CD4-positive, CD25-positive, alpha-beta regulatory T cell (primary cell): ENCODE data around the gene LMTK3. TPM values are rescaled to one million over a fixed set of nuclear protein-coding genes. Genes with fewer than 3 reads are reported as not detected.
"Not testable (repeated sequence)": the region's sequence is repeated elsewhere in the genome, so short reads cannot be mapped to it uniquely, and the experiment has no call there.

Experiments used
- ATAC-seq, 2 donors: fragments of 150-1000 bp; cut with Tn5 transposase; one replicate each; pipeline ENCODE4 v1.10.0; 2021; ENCODE audit warnings: low read depth in 2 of 2, moderate number of reproducible peaks in 2 of 2, moderate library complexity in 1 of 2
- DNase-seq, 3 donors: peaks; one replicate each; pipeline versions ENCODE4 v3.0.0 to v3.0.0-alpha.2; 2012 to 2022; ENCODE audit warnings: mixed read lengths in 1 of 3
- H3K27ac ChIP-seq: one replicate; pipeline ENCODE4 v1.7.0; 2013; ENCODE audit warnings: mild to moderate bottlenecking, low read length; ENCODE audit not compliant: insufficient read depth, poor library complexity, severe bottlenecking
- H3K27me3 ChIP-seq: one replicate; pipeline ENCODE4 v1.7.0; 2013; ENCODE audit warnings: low read length; ENCODE audit not compliant: control insufficient read depth, insufficient read depth
- H3K36me3 ChIP-seq: one replicate; pipeline ENCODE4 v1.7.0; 2013; ENCODE audit warnings: mild to moderate bottlenecking, low read length, moderate library complexity; ENCODE audit not compliant: control insufficient read depth, insufficient read depth
- H3K4me1 ChIP-seq: 2 replicates; pipeline ENCODE4 v1.7.0; 2013; ENCODE audit warnings: mild to moderate bottlenecking, low read length; ENCODE audit not compliant: insufficient read depth, control insufficient read depth, poor library complexity, severe bottlenecking
- H3K4me3 ChIP-seq: one replicate; pipeline ENCODE4 v1.7.0; 2013; ENCODE audit warnings: low read depth, mild to moderate bottlenecking, low read length, moderate library complexity
- H3K9me3 ChIP-seq, 2 experiments: 1 replicate in 1 of 2; 2 replicates in 1 of 2; pipeline ENCODE4 v1.7.0; 2013; ENCODE audit warnings: low read length in 2 of 2, mild to moderate bottlenecking in 1 of 2, moderate library complexity in 1 of 2; ENCODE audit not compliant: control insufficient read depth in 2 of 2
- H3K27ac Mint-ChIP-seq, 3 donors: one replicate each; pipeline ENCODE4 v1.8.0; 2020 to 2022; ENCODE audit warnings: mild to moderate bottlenecking in 3 of 3, mixed read lengths in 3 of 3, moderate library complexity in 2 of 3
- H3K27me3 Mint-ChIP-seq: one replicate; pipeline ENCODE4 v1.8.0; 2022; ENCODE audit warnings: mild to moderate bottlenecking, mixed read lengths
- H3K36me3 Mint-ChIP-seq: one replicate; pipeline ENCODE4 v1.8.0; 2020; ENCODE audit warnings: mixed read lengths
- H3K4me1 Mint-ChIP-seq, 4 donors: one replicate each; pipeline ENCODE4 v1.8.0; 2020 to 2022; ENCODE audit warnings: mixed read lengths in 4 of 4, mild to moderate bottlenecking in 1 of 4
- H3K4me3 Mint-ChIP-seq, 4 donors: one replicate each; pipeline ENCODE4 v1.8.0; 2020 to 2022; ENCODE audit warnings: mild to moderate bottlenecking in 4 of 4, mixed read lengths in 4 of 4, moderate library complexity in 3 of 4
- H3K9me3 Mint-ChIP-seq, 7 donors: one replicate each; pipeline ENCODE4 v1.8.0; 2020 to 2022; ENCODE audit warnings: mixed read lengths in 7 of 7, mild to moderate bottlenecking in 3 of 7, moderate library complexity in 2 of 7
- polyA plus RNA-seq, 4 donors: library from polyadenylated mRNA; unstranded; fragments of 300-500 nt; fragmentation: Illumina TruSeq; gene quantifications; one replicate each; pipeline ENCODE4 v1.2.3, GENCODE V29; 2021
- total RNA-seq: library from RNA; stranded (reverse); gene quantifications from one replicate; pipeline ENCODE4 v1.2.3, GENCODE V29; 2022

The LMTK3 gene
- total and polyA plus RNA-seq, 5 donors from 2014 or later = 6.3 TPM; not detected in 4

DNA sequence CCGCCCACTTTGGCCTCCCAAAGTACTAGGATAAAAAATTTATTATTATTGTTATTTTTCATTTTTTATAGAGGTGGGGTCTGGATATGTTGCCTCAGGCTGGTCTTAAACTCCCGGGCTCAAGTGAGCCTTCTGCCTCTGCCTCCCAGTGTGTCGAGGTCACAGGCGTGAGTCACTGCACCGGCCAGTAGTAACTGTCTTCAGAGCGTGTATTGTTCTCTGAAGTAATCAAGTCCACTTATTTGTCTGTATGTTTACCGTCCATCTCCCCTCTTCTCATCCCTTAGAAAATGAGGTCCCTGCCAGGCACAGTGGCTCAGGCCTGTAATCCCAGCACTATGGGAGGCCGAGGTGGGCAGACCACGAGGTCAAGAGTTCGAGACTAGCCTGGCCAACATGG is 22.1 kb upstream of the LMTK3 start:
- Histone ChIP-seq H3K27me3 (no peaks in the 10 kb centered on the region), H3K4me3 (no peak overlapping the region), H3K36me3 (no peaks in the 10 kb centered on the region), H3K9me3 (no peaks in the 10 kb centered on the region), H3K4me1 (no peaks in the 10 kb centered on the region), H3K27ac (no peak overlapping the region)
- Mint-ChIP-seq H3K4me3 (no peak overlapping the region), H3K4me1 (no peaks in the 10 kb centered on the region), H3K36me3 (no peaks in the 10 kb centered on the region), H3K27me3 (peaks cover 5% of the 10 kb centered on the region), H3K9me3 (peaks cover 0 to 6% (median 3%) of the 10 kb centered on the region in 7 donors), H3K27ac (no peak overlapping the region)
- ATAC-seq = no peak
- DNase-seq = no peak

DNA sequence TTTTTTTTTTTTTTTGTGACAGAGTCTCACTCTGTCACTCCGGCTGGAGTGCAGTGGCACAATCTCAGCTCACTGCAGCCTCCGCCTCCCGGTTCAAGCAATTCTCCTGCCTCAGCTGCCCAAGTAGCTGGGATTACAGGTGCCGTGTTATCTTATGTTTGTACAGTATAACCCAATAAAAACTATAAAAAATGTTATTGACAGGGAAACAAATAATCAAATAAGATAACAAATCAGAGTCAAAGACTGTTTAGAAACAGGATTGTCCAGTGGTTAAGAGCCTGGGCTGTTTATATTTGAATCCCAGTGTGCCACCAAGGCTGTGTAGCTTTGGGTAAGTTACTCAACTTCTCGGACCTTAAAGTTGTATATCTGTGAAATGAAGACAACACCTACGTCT is 19.1 kb upstream of the LMTK3 start:
- ATAC-seq (no peak), DNase-seq (no peak)
- H3K27me3 ChIP-seq = no peaks in the 10 kb centered on the region
- H3K27ac ChIP-seq = no peak overlapping the region
- H3K27ac Mint-ChIP-seq = no peak overlapping the region
- H3K4me3 ChIP-seq = no peak overlapping the region
- peaks cover 5% of the 10 kb centered on the region for H3K27me3 Mint-ChIP-seq
- H3K36me3 ChIP-seq = no peaks in the 10 kb centered on the region
- no peaks in the 10 kb centered on the region for H3K4me1 ChIP-seq
- peaks cover 3 to 30% (median 6%) of the 10 kb centered on the region in 7 donors for H3K9me3 Mint-ChIP-seq
- H3K4me3 Mint-ChIP-seq = no peak overlapping the region
- no peaks in the 10 kb centered on the region for H3K36me3 Mint-ChIP-seq
- H3K9me3 ChIP-seq = peaks cover 6 to 14% of the 10 kb centered on the region in 2 experiments
- H3K4me1 Mint-ChIP-seq = no peaks in the 10 kb centered on the region

DNA sequence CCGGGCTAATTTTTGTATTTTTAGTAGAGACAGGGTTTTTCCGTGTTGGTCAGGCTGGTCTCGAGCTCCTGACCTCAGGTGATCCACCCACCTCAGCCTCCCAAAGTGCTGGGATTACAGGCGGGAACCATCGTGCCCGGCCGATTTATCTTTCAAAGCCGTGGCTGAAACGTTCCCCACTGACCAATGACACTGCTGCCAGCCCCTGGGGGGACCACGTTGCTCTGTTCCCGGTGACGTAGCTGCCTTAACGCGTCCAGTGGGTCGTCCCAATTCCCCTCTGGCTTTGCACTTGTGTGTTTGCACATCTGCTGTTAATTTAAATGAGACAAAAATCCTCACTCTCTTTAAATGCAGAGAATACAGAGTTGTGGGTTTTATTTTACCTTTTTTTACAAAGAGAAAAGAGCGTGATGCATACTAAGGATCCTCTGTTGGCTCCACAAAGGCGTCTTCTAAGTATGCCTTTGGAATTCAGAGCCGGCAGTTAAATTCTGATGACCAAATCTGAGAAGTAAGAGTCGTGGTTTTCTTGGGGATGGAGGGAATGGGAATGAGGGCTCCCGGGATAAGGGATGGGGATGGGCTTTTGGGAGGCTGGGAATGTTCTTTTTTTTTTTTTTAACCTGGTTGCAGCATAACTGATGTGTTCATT is 18.6 kb upstream of the LMTK3 start:
- no peaks in the 10 kb centered on the region for H3K36me3 Mint-ChIP-seq
- Histone ChIP-seq H3K36me3 (no peaks in the 10 kb centered on the region), H3K27me3 (no peaks in the 10 kb centered on the region), H3K4me3 (no peak overlapping the region), H3K4me1 (no peaks in the 10 kb centered on the region), H3K27ac (no peak overlapping the region), H3K9me3 (peaks cover 6 to 14% of the 10 kb centered on the region in 2 experiments)
- DNase-seq = no peak
- ATAC-seq = no peak
- H3K9me3 Mint-ChIP-seq = peaks cover 3 to 30% (median 6%) of the 10 kb centered on the region in 7 donors
- peaks cover 5% of the 10 kb centered on the region for H3K27me3 Mint-ChIP-seq
- no peak overlapping the region for H3K27ac Mint-ChIP-seq
- no peak overlapping the region for H3K4me3 Mint-ChIP-seq
- H3K4me1 Mint-ChIP-seq = no peaks in the 10 kb centered on the region

DNA sequence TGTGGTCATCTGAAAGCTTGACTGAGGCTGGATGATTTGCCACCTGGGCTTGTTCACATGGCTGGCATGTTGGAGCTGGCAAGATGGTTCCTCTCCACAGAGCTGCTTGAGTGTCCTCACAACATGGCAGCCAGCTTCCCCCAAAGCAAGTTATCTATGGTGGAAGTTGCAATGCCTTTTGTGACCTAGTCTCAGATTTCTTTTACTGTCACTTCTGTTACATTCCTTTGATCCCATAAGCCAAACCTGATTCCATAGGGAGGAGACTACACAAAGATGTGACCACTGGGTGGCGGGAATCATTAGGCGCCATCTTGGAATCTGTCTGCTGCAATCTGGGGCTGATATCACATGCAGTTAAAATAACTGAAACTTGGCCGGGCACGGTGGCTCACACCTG is 17.5 kb upstream of the LMTK3 start:
- H3K27ac Mint-ChIP-seq = no peak overlapping the region
- no peak for ATAC-seq
- H3K36me3 Mint-ChIP-seq = peaks cover 2% of the 10 kb centered on the region
- no peak overlapping the region for H3K27ac ChIP-seq
- H3K9me3 Mint-ChIP-seq = peaks cover 3 to 36% (median 8%) of the 10 kb centered on the region in 7 donors
- no peak overlapping the region for H3K4me3 Mint-ChIP-seq
- no peak overlapping the region for H3K4me3 ChIP-seq
- peaks cover 10 to 21% of the 10 kb centered on the region in 2 experiments for H3K9me3 ChIP-seq
- H3K27me3 ChIP-seq = no peaks in the 10 kb centered on the region
- H3K4me1 ChIP-seq = no peaks in the 10 kb centered on the region
- H3K36me3 ChIP-seq = no peaks in the 10 kb centered on the region
- DNase-seq = no peak
- H3K27me3 Mint-ChIP-seq = peaks cover 7% of the 10 kb centered on the region
- H3K4me1 Mint-ChIP-seq = no peaks in the 10 kb centered on the region

DNA sequence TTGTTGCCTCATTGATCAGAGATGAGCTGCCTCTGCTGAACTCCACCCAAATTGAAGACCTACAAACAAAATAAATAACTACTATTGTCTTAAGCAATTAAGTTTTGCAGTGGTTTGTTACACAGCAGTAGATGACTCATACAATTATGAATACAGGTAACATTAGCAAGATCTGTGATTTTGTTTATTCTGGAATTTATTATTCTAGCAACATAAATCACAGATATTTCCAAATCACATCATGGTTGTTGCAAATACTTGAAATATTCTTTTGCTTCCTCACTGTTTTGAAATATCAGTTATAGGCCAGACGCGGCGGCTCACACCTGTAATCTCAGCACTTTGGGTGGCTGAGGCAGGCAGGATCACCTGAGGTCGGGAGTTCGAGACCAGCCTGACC is 13.1 kb upstream of the LMTK3 start:
- no peak overlapping the region for H3K27ac Mint-ChIP-seq
- H3K4me3 ChIP-seq = no peak overlapping the region
- no peak overlapping the region for H3K27ac ChIP-seq
- ATAC-seq (no peak), DNase-seq (no peak)
- H3K36me3 ChIP-seq = no peaks in the 10 kb centered on the region
- no peaks in the 10 kb centered on the region for H3K27me3 ChIP-seq
- peaks cover 8% of the 10 kb centered on the region for H3K27me3 Mint-ChIP-seq
- H3K9me3 ChIP-seq = peaks cover 12 to 22% of the 10 kb centered on the region in 2 experiments
- peaks cover 4% of the 10 kb centered on the region for H3K36me3 Mint-ChIP-seq
- no peaks in the 10 kb centered on the region for H3K4me1 ChIP-seq
- no peak overlapping the region for H3K4me3 Mint-ChIP-seq
- no peaks in the 10 kb centered on the region for H3K4me1 Mint-ChIP-seq
- peaks cover 5 to 38% (median 8%) of the 10 kb centered on the region in 7 donors for H3K9me3 Mint-ChIP-seq

DNA sequence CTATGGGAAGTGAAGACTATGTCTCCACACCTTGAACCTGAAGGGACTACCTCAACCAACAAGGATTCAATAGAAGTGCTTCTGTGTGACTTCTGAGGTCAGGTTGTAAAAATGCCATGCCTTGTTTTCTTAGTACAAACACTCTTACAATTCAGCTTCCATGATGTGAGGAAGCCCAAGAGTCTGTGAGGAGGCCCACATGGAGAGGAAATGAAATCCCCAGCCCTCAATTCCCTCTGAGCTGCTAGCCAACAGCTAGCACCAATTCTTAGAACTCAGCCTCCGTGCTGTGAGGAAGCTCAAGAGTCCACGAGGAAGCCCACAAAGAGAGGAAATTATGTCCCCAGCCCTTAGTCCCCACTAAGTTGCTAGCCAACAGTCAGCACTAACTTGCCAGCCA is 12.6 kb upstream of the LMTK3 start:
- Histone ChIP-seq H3K9me3 (peaks cover 12 to 22% of the 10 kb centered on the region in 2 experiments), H3K27me3 (no peaks in the 10 kb centered on the region), H3K27ac (no peak overlapping the region), H3K4me1 (no peaks in the 10 kb centered on the region), H3K4me3 (no peak overlapping the region), H3K36me3 (no peaks in the 10 kb centered on the region)
- H3K9me3 Mint-ChIP-seq = peaks cover 4 to 35% (median 8%) of the 10 kb centered on the region in 7 donors
- DNase-seq = no peak
- no peak overlapping the region for H3K27ac Mint-ChIP-seq
- peak overlapping the region in 1 of 4 donors; percentile 0 for H3K4me3 Mint-ChIP-seq
- H3K27me3 Mint-ChIP-seq = peaks cover 8% of the 10 kb centered on the region
- H3K4me1 Mint-ChIP-seq = no peaks in the 10 kb centered on the region
- no peak for ATAC-seq
- peaks cover 4% of the 10 kb centered on the region for H3K36me3 Mint-ChIP-seq

DNA sequence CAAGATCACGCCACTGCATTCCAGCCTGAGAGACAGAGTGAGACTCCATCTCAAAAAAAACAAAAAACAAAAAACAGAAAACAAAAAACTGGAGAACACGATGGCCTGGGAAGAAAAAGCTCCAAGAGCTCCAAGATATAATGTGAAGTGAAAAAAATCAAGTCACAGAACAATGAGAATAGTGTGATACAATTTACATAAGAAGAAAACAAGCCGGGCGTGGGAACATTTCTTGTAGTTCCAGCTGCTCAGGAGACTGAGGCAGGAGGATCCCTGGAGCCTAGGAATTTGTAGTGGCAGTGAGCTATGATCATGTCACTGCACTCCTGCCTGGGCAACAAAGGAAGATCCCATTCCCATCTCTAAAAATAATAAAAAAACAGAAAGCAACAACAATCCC is 8.5 kb upstream of the LMTK3 start:
- Mint-ChIP-seq H3K27ac (no peak overlapping the region), H3K4me3 (no peak overlapping the region), H3K27me3 (peaks cover 14% of the 10 kb centered on the region), H3K9me3 (peaks cover 0 to 9% (median 2%) of the 10 kb centered on the region in 7 donors), H3K4me1 (no peaks in the 10 kb centered on the region), H3K36me3 (peaks cover 4% of the 10 kb centered on the region)
- DNase-seq (no peak), ATAC-seq (no peak)
- H3K4me3 ChIP-seq = no peak overlapping the region
- no peak overlapping the region for H3K27ac ChIP-seq
- H3K4me1 ChIP-seq = no peaks in the 10 kb centered on the region
- H3K27me3 ChIP-seq = no peaks in the 10 kb centered on the region
- H3K36me3 ChIP-seq = no peaks in the 10 kb centered on the region
- H3K9me3 ChIP-seq = peaks cover 6 to 8% of the 10 kb centered on the region in 2 experiments

DNA sequence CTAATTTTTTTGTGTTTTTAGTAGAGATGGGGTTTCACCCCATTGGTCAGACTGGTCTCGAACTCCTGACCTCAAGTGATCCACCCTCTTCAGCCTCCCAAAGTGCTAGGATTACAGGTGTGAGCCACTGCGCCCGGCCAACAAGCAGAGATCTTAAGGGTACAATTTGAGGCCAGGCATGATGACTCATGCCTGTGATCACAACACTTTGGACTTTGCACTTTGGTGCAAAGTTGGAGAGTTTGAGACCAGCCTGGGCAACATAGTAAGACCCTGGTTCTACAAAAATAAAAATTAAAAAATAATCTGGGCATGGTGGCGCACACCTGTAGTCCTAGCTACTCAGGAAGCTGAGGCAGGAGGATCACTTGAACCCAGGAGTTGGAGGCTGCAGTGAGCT is 7.8 kb upstream of the LMTK3 start:
- not testable (repeated sequence) for ATAC-seq, DNase-seq, H3K9me3 ChIP-seq, H3K36me3 ChIP-seq, H3K4me3 Mint-ChIP-seq, H3K4me1 Mint-ChIP-seq, H3K27me3 ChIP-seq, H3K9me3 Mint-ChIP-seq, H3K4me1 ChIP-seq, H3K36me3 Mint-ChIP-seq, H3K4me3 ChIP-seq, H3K27ac Mint-ChIP-seq, H3K27ac ChIP-seq
- H3K27me3 Mint-ChIP-seq = peaks cover 14% of the 10 kb centered on the region
